ENCODE measurements around the gene TRAM2. TPM values are rescaled to one million over a fixed set of nuclear protein-coding genes. Genes with fewer than 3 reads are reported as not detected.
A peak's percentile ranks its signal among the peaks of the same experiment; 100 is the strongest.

TRAM2 gene
- total and polyA plus RNA-seq, 9 of the 15 experiments (the other 6 are each of a cell fraction or from before 2014, with no cell fraction given): 2.6 to 13.3 (median 8.9) TPM

DNA sequence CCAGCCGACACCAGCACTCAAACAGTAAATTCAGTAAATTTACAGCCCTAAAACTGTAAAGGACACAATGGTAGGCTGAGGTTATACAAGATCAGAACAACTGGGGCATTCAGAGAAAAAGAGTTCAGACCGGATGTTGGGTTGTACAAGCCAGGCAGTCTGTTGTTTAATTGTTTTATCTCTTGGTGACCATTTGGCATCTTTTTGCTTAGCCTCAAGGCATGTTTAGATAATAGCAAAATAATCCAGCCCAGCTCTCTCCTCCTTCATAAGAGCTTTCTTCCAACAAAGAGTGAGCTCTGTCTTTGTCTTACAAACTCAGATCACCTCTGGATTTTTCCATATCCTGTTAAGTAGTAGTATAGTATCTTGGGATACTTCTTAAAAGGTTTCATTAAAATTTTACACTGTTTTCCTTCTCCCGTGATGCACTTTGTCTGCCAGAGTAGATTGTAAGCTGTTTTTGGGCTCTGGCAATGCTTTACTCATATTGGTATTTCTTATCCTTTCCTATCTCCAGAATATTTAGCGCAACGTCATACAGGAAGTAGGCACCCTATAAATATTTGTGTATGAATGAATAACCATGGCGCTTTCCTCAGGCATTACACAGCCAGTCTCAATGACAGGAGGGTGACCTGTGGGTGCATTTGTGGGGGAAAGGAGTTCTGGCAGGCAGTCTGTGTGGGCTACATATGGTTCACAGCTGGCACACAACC lies 35.6 kb upstream of the TRAM2 start (continued):
- TF ChIP-seq, protein P1, sequence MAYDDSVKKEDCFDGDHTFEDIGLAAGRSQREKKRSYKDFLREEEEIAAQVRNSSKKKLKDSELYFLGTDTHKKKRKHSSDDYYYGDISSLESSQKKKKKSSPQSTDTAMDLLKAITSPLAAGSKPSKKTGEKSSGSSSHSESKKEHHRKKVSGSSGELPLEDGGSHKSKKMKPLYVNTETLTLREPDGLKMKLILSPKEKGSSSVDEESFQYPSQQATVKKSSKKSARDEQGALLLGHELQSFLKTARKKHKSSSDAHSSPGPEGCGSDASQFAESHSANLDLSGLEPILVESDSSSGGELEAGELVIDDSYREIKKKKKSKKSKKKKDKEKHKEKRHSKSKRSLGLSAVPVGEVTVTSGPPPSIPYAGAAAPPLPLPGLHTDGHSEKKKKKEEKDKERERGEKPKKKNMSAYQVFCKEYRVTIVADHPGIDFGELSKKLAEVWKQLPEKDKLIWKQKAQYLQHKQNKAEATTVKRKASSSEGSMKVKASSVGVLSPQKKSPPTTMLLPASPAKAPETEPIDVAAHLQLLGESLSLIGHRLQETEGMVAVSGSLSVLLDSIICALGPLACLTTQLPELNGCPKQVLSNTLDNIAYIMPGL (CRISPR knock-in tag; IDR thresholded peaks at IDR 0.05): no peak
- TF ChIP-seq, protein P2, sequence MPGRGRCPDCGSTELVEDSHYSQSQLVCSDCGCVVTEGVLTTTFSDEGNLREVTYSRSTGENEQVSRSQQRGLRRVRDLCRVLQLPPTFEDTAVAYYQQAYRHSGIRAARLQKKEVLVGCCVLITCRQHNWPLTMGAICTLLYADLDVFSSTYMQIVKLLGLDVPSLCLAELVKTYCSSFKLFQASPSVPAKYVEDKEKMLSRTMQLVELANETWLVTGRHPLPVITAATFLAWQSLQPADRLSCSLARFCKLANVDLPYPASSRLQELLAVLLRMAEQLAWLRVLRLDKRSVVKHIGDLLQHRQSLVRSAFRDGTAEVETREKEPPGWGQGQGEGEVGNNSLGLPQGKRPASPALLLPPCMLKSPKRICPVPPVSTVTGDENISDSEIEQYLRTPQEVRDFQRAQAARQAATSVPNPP (IDR thresholded peaks at IDR 0.05; ENCODE audit: borderline replicate concordance, insufficient read depth, insufficient read length): no peak
- TF ChIP-seq, protein P3, sequence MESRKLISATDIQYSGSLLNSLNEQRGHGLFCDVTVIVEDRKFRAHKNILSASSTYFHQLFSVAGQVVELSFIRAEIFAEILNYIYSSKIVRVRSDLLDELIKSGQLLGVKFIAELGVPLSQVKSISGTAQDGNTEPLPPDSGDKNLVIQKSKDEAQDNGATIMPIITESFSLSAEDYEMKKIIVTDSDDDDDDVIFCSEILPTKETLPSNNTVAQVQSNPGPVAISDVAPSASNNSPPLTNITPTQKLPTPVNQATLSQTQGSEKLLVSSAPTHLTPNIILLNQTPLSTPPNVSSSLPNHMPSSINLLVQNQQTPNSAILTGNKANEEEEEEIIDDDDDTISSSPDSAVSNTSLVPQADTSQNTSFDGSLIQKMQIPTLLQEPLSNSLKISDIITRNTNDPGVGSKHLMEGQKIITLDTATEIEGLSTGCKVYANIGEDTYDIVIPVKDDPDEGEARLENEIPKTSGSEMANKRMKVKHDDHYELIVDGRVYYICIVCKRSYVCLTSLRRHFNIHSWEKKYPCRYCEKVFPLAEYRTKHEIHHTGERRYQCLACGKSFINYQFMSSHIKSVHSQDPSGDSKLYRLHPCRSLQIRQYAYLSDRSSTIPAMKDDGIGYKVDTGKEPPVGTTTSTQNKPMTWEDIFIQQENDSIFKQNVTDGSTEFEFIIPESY (CRISPR knock-in tag; IDR thresholded peaks at IDR 0.05): no peak
- TF ChIP-seq NR3C1 (CRISPR knock-in tag; IDR thresholded peaks at IDR 0.05): no peak
- TF ChIP-seq ZNF408 (CRISPR knock-in tag; IDR thresholded peaks at IDR 0.05; ENCODE audit: low read depth): no peak
- TF ChIP-seq ZNF695 (CRISPR knock-in tag; IDR thresholded peaks at IDR 0.05): no peak
- no peak for TF ChIP-seq POLR2B (IDR thresholded peaks at IDR 0.05; ENCODE audit: low read depth, partially characterized antibody)
- no peak for TF ChIP-seq RBFOX2 (IDR thresholded peaks at IDR 0.05; ENCODE audit: low read depth, low read length)
- TF ChIP-seq MAFG (tag; conservative IDR thresholded peaks at IDR 0.05): no peak
- TF ChIP-seq, protein P4, sequence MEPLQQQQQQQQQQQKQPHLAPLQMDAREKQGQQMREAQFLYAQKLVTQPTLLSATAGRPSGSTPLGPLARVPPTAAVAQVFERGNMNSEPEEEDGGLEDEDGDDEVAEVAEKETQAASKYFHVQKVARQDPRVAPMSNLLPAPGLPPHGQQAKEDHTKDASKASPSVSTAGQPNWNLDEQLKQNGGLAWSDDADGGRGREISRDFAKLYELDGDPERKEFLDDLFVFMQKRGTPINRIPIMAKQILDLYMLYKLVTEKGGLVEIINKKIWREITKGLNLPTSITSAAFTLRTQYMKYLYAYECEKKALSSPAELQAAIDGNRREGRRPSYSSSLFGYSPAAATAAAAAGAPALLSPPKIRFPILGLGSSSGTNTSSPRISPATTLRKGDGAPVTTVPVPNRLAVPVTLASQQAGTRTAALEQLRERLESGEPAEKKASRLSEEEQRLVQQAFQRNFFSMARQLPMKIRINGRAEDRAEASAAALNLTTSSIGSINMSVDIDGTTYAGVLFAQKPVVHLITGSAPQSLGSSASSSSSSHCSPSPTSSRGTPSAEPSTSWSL (CRISPR knock-in tag; IDR thresholded peaks at IDR 0.05; ENCODE audit: borderline replicate concordance): no peak
- peak; percentile 76 for TF ChIP-seq TCF3 (CRISPR knock-in tag; IDR thresholded peaks at IDR 0.05)
- no peak for TF ChIP-seq PRMT5 (CRISPR knock-in tag; IDR thresholded peaks at IDR 0.05)
- TF ChIP-seq, protein P5, sequence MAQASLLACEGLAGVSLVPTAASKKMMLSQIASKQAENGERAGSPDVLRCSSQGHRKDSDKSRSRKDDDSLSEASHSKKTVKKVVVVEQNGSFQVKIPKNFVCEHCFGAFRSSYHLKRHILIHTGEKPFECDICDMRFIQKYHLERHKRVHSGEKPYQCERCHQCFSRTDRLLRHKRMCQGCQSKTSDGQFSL (CRISPR knock-in tag; IDR thresholded peaks at IDR 0.05): no peak
- TF ChIP-seq, protein P5 (tag; IDR thresholded peaks at IDR 0.05): no peak
- TF ChIP-seq FOXK1 (CRISPR knock-in tag; IDR thresholded peaks at IDR 0.05; ENCODE audit: borderline replicate concordance): no peak
- TF ChIP-seq TAL1 (IDR thresholded peaks at IDR 0.05): peak; percentile 62
- 0 out of 2 replicates have a peak, but pooled peaks have one; percentile 4 for TF ChIP-seq SMAD4 (CRISPR knock-in tag; conservative IDR thresholded peaks at IDR 0.05)
- TF ChIP-seq JUND (IDR thresholded peaks at IDR 0.05; ENCODE audit: borderline replicate concordance, low read depth, low read length): no peak
- TF ChIP-seq JUND (tag; IDR thresholded peaks at IDR 0.05; ENCODE audit: borderline replicate concordance, low read depth, low read length): no peak
- no peak for TF ChIP-seq BRF1 (IDR thresholded peaks at IDR 0.05; ENCODE audit: borderline replicate concordance, extremely low read depth, insufficient read length)
- TF ChIP-seq TRIM24 (IDR thresholded peaks at IDR 0.05): no peak
- TF ChIP-seq FOXA1 (IDR thresholded peaks at IDR 0.05; ENCODE audit: borderline replicate concordance): no peak
